Measurements from ENCODE around the gene KLHDC4. TPM values are rescaled to one million over a fixed set of nuclear protein-coding genes. Genes with fewer than 3 reads are reported as not detected.
A peak's percentile ranks its signal among the peaks of the same experiment; 100 is the strongest.

Gene KLHDC4
- total RNA-seq, 1 experiment from 2014 or later = 25.9 TPM

DNA sequence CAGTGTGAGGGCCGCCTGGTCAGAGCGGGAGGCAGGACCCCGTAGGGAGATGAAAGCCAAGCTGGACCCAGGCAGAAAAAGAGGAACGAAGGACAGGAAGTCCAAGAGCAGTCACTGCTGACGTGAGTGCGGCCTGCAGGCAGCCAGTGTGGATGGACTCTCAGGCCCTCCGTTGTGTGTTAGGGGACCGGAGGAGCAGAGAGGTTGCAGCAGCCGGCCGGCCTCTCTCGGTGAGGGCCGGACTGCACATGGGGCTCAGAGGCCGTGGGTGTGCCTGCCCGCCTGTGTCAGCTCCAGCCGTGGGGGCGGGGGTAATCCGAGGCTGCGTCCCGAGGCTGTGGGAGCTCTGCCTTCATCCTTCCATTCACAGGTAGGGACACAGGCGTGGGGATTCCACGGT is 96.1 kb downstream of the KLHDC4 start:
- Histone ChIP-seq H3K27me3 (0 out of 2 replicates have a peak, but pooled peaks cover 7% of the 10 kb centered on the region), H3K27ac (no peak overlapping the region), H3K36me3 (no peaks in the 10 kb centered on the region), H3K9me3 (replicated peaks) (no peaks in the 10 kb centered on the region), H3K4me1 (no peaks in the 10 kb centered on the region), H3K4me3 (no peak overlapping the region)
- no peak for DNase-seq

GRCh38 chr16:87667946-87668345 is 97.8 kb downstream of the KLHDC4 start:
- no peak overlapping the region for H3K27ac ChIP-seq
- no peak for DNase-seq
- H3K27me3 ChIP-seq = 0 out of 2 replicates have a peak, but pooled peaks cover 7% of the 10 kb centered on the region
- H3K4me3 ChIP-seq = no peak overlapping the region
- no peaks in the 10 kb centered on the region for H3K36me3 ChIP-seq
- no peaks in the 10 kb centered on the region for H3K4me1 ChIP-seq
- no peaks in the 10 kb centered on the region for H3K9me3 ChIP-seq (replicated peaks)

GRCh38 chr16:87667443-87667842 is 98.3 kb downstream of the KLHDC4 start:
- Histone ChIP-seq H3K9me3 (replicated peaks) (no peaks in the 10 kb centered on the region), H3K4me3 (no peak overlapping the region), H3K4me1 (no peaks in the 10 kb centered on the region), H3K27me3 (0 out of 2 replicates have a peak, but pooled peaks cover 7% of the 10 kb centered on the region), H3K36me3 (no peaks in the 10 kb centered on the region), H3K27ac (no peak overlapping the region)
- DNase-seq = no peak

DNA sequence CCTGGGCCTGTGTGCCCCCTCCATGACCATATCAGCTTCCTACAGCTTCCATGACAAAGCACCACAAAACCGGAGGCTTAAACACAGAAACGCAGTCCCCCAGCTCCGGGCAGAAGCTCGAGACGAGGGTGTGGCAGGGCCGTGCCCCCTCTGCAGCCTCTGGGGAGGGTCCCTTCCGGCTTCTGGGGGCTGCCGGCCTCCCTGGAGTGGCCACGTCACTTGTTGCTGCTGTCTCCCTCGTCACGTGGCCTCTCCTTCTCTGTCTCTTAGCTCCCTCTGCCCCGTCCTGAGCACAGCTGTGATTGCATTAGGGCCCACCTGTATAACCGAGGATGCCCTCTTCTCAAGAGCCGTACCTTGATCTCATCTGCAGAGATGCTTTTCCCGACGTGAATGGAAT is 98.9 kb downstream of the KLHDC4 start:
- Histone ChIP-seq H3K4me1 (no peaks in the 10 kb centered on the region), H3K4me3 (no peak overlapping the region), H3K9me3 (replicated peaks) (no peaks in the 10 kb centered on the region), H3K27me3 (0 out of 2 replicates have a peak, but pooled peaks cover 7% of the 10 kb centered on the region), H3K36me3 (no peaks in the 10 kb centered on the region), H3K27ac (no peak overlapping the region)
- DNase-seq = no peak

DNA sequence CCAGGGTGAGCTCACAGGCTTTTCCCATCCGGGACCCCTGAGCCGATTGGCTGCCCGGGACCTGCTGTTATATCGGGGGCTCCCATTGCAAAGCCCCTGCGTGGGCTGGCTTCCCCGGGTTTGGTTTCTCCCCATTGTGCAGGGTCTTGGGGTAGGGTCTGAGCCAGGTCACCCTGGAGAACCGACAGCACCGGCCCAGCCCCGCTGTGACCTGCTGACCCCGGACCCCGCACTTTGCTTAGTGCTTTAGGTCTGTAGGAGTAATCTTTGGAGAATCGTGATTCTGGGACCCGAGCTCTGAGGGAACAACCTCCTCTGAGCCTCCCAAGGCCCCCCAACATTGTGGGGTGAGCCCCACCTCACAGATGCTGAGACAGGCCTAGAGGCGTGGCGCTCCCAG is 100.6 kb downstream of the KLHDC4 start:
- H3K9me3 ChIP-seq (replicated peaks) = no peaks in the 10 kb centered on the region
- H3K36me3 ChIP-seq = no peaks in the 10 kb centered on the region
- no peak for DNase-seq
- H3K27me3 ChIP-seq = 0 out of 2 replicates have a peak, but pooled peaks cover 7% of the 10 kb centered on the region
- no peak overlapping the region for H3K27ac ChIP-seq
- no peak overlapping the region for H3K4me3 ChIP-seq
- no peaks in the 10 kb centered on the region for H3K4me1 ChIP-seq

DNA sequence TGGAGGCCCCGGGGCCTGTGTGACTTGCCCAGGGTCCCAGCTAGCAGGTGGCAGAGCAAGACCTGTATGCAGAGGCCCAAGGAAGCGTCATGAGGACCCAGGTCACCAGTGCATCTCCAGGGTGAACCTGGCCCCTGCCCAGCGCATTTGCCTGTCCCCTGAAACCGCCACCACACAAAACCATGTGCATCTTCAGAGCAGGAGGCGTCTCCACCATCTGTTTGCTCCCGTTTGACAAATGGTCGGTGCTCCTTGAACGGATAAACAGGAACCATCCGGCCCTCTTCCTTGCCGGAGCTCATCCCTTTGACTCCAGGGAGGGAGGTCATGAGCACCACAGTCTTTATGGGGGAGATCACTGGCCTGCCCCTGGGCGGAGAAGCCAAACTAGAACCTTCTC is 101.0 kb downstream of the KLHDC4 start:
- no peaks in the 10 kb centered on the region for H3K4me1 ChIP-seq
- no peak for DNase-seq
- no peak overlapping the region for H3K4me3 ChIP-seq
- no peaks in the 10 kb centered on the region for H3K9me3 ChIP-seq (replicated peaks)
- H3K27me3 ChIP-seq = 0 out of 2 replicates have a peak, but pooled peaks cover 7% of the 10 kb centered on the region
- H3K36me3 ChIP-seq = no peaks in the 10 kb centered on the region
- H3K27ac ChIP-seq = no peak overlapping the region

DNA sequence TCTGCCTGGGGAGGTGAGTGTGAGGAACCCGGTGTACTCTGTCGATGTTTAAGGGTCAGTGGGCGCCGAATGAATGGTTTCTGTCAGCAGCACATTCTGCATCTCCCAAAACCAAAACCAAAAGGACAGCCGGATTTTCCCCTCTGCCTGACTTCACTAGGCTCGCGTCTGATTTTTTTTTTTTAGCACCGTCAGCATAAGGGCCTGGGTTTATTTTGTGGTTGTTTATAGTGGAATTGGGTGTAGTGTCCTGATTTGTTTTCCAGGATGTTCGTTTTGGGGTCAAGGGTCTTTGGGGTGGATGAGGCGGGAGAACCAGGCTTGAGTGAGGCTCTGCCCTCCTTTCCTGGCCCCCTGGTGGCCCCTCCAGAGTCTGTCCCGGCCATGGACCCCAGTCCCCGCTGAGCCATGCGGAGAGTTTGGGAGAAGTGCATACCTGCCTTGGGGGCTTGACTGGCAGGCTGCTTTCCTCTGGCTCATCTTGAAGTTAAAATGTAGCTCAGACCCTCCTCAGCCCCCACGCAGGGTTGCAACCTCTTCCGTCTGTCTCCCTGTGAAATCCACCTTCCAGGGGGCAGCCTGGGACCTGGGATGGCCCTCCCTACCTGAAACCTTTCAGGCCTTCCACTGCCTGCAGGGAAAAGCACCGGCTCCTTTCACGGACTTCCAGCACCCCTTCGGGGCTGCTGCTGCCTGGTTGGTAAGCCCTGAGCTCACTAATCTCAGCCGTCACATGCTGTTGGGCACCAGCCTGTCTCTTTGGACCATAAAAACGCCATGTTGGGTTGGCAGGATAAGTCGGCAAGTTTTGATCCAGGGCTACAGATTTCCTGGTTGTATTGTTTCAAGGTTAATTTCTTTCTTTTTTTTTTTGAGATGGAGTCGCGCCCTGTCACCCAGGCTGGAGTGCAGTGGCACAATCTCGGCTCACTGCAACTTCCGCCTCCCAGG is 103.3 kb downstream of the KLHDC4 start:
- no peak for DNase-seq
- Histone ChIP-seq H3K27ac (no peak overlapping the region), H3K9me3 (replicated peaks) (no peaks in the 10 kb centered on the region), H3K4me3 (no peak overlapping the region), H3K27me3 (0 out of 2 replicates have a peak, but pooled peaks cover 7% of the 10 kb centered on the region), H3K4me1 (0 out of 2 replicates have a peak, but pooled peaks cover 3% of the 10 kb centered on the region), H3K36me3 (no peaks in the 10 kb centered on the region)

GRCh38 chr16:87661561-87661960 is 104.2 kb downstream of the KLHDC4 start:
- 0 out of 2 replicates have a peak, but pooled peaks cover 3% of the 10 kb centered on the region for H3K4me1 ChIP-seq
- no peaks in the 10 kb centered on the region for H3K9me3 ChIP-seq (replicated peaks)
- H3K4me3 ChIP-seq = no peak overlapping the region
- no peak overlapping the region for H3K27ac ChIP-seq
- H3K36me3 ChIP-seq = no peaks in the 10 kb centered on the region
- no peaks in the 10 kb centered on the region for H3K27me3 ChIP-seq
- DNase-seq = peak; percentile 52 to 60

GRCh38 chr16:87658564-87659225 is 107.1 kb downstream of the KLHDC4 start:
- H3K27ac ChIP-seq = no peak overlapping the region
- H3K4me3 ChIP-seq = no peak overlapping the region
- peak; percentile 45 to 46 for DNase-seq
- 0 out of 2 replicates have a peak, but pooled peaks cover 3% of the 10 kb centered on the region for H3K4me1 ChIP-seq
- no peaks in the 10 kb centered on the region for H3K9me3 ChIP-seq (replicated peaks)
- no peaks in the 10 kb centered on the region for H3K27me3 ChIP-seq
- no peaks in the 10 kb centered on the region for H3K36me3 ChIP-seq

Other genes with a start within 250 kb of the KLHDC4 start
- gene JPH3, start 163.5 kb downstream of the KLHDC4 start, total RNA-seq (2014; rRNA removed; shearing (Covaris generic)) = not detected in 2 replicates
- 73.8 and 79.8 TPM in 2 replicates for gene SLC7A5, start 103.5 kb upstream of the KLHDC4 start, total RNA-seq (2014; rRNA removed; shearing (Covaris generic))
- gene CA5A, start 170.5 kb upstream of the KLHDC4 start, total RNA-seq (2014; rRNA removed; shearing (Covaris generic)) = not detected in 2 replicates
- gene BANP, start 185.4 kb upstream of the KLHDC4 start, total RNA-seq (2014; rRNA removed; shearing (Covaris generic)) = 18.4 and 20.2 TPM in 2 replicates